Measurements from ENCODE around the gene SGCG. TPM values are rescaled to one million over a fixed set of nuclear protein-coding genes. Genes with fewer than 3 reads are reported as not detected.
A peak's percentile ranks its signal among the peaks of the same experiment; 100 is the strongest.
"Not testable (repeated sequence)": the region's sequence is repeated elsewhere in the genome, so short reads cannot be mapped to it uniquely, and the experiment has no call there.

SGCG gene, protein sequence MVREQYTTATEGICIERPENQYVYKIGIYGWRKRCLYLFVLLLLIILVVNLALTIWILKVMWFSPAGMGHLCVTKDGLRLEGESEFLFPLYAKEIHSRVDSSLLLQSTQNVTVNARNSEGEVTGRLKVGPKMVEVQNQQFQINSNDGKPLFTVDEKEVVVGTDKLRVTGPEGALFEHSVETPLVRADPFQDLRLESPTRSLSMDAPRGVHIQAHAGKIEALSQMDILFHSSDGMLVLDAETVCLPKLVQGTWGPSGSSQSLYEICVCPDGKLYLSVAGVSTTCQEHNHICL
- 80.5 TPM for total RNA-seq
- long read RNA-seq, transcript SGCG-201 (8 exons, 1,624 nt): major isoform, 27 of 34 reads
- long read RNA-seq, partial matches to known transcripts: 1 of 34 reads
- long read RNA-seq, other reads (novel, unspliced or antisense): 6 of 34 reads

DNA sequence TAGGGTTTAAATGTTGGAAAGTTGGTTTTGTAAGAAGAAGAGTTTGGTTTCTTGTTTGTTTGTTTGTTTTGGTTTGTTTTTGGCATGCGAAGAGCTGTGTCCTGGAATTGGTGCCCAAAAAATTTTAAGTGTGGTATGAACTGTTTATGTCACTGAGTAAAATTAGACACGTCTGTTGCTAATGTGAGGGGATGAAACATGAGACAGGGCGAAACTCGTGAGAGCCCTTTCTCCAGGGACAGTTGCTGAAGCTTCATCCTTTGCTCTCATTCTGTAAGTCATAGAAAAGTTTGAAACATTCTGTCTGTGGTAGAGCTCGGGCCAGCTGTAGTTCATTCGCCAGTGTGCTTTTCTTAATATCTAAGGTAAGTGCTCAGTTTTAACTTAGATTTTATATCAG, at the start of gene SGCG:
Gene SGCG, plus strand, starts transcription at position 269 of the 400 bp plus-strand sequence. CDS start 22,716 bp downstream, outside the sequence.
- intact Hi-C loops (cut with DNase I): no loop called here
- no peak for DNase-seq (ENCODE audit: missing footprints)
- peak; percentile 75 for ATAC-seq

DNA sequence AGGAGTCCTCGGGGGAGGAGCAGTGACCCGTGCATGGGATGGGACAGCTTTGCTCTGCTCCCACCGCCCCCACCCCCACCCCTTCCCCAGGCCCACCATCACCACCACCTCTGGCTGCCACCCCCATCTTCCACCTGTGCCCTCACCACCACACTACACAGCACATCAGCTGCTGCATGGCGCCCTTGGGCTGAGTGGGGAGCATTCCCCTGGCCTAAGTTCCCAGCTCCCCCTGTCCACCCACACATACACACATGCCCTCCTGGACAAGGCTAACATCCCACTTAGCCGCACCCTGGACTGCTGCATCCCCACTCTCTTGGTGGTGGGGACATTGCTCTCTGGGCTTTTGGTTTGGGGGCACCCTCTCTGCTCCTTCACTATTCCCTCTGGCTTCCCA, 46.2 kb upstream of the SGCG start:
- ATAC-seq: no peak
- intact Hi-C loops (cut with DNase I): no loop called here
- no peak for DNase-seq (ENCODE audit: missing footprints)

GRCh38 chr13:23140492-23140891, 40.3 kb upstream of the SGCG start:
- ATAC-seq (no peak), DNase-seq (ENCODE audit: missing footprints) (no peak)
- intact Hi-C loops (cut with DNase I): no loop called here

GRCh38 chr13:23141964-23142363, 38.8 kb upstream of the SGCG start:
- ATAC-seq: peak; percentile 34
- DNase-seq (ENCODE audit: missing footprints): no peak
- intact Hi-C loops (cut with DNase I): no loop called here

- ATAC-seq; intact Hi-C loops (cut with DNase I); DNase-seq (ENCODE audit: missing footprints): not testable (repeated sequence)
Observed at GRCh38 chr13:23142607-23143006, 38.2 kb upstream of the SGCG start.

DNA sequence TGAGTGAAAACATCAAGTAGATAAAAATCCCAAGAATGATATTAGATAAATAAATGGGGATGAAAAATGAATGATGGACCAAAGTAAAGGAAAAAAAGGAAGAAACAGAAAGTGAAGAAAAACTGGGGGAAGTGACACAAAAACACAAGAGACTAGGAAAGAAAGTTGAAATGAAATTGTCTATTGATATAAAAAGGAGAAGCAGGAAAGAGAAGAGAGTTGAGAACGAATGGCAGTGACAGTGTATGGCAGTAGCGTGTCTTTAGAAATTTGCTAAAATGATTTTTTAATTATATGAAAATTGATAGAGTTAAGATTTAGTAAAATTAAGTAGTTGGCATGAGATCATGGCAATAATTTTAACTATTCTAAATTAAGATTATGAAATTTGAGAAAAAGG, 36.3 kb upstream of the SGCG start:
- DNase-seq (ENCODE audit: missing footprints) (no peak), ATAC-seq (no peak)
- intact Hi-C loops (cut with DNase I): no loop called here

- ATAC-seq (no peak), DNase-seq (ENCODE audit: missing footprints) (no peak)
- intact Hi-C loops (cut with DNase I): no loop called here
Observed at GRCh38 chr13:23146006-23146405, 34.8 kb upstream of the SGCG start.

- ATAC-seq: no peak
- no peak for DNase-seq (ENCODE audit: missing footprints)
- intact Hi-C loops (cut with DNase I): no loop called here
Observed at GRCh38 chr13:23146811-23147625, 33.8 kb upstream of the SGCG start.

DNA sequence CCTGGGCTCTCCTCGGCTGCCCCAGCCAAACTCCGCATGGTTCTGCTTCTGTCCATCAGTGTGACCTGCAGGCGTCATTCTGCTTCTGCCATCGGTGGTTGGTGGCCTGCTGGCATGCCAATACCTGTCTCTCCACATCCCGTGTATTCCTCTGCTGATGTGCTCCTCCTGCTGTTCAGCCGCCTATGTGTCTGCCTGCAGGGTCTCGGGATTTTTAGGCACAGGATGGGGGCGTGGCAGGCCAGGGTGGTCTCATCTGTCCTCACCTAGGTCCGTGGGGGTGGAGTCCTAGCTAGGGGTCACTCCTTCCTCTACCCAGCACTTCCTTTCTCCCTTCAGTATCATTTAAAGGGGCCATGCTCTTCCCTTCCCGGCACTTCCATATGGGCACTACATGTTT, 33.0 kb upstream of the SGCG start:
- DNase-seq (ENCODE audit: missing footprints): no peak
- ATAC-seq: no peak
- intact Hi-C loops (cut with DNase I): no loop called here

- intact Hi-C loops (cut with DNase I): no loop called here
- ATAC-seq (no peak), DNase-seq (ENCODE audit: missing footprints) (no peak)
Observed at GRCh38 chr13:23157781-23158180, 23.0 kb upstream of the SGCG start.

- no peak for DNase-seq (ENCODE audit: missing footprints)
- ATAC-seq: peak; percentile 64
- intact Hi-C loops (cut with DNase I): no loop called here
Observed at GRCh38 chr13:23159205-23159759, 21.5 kb upstream of the SGCG start.

GRCh38 chr13:23159760-23160637, 20.8 kb upstream of the SGCG start:
- ATAC-seq (peak; percentile 36), DNase-seq (ENCODE audit: missing footprints) (no peak)
- intact Hi-C loops (cut with DNase I): no loop called here

DNA sequence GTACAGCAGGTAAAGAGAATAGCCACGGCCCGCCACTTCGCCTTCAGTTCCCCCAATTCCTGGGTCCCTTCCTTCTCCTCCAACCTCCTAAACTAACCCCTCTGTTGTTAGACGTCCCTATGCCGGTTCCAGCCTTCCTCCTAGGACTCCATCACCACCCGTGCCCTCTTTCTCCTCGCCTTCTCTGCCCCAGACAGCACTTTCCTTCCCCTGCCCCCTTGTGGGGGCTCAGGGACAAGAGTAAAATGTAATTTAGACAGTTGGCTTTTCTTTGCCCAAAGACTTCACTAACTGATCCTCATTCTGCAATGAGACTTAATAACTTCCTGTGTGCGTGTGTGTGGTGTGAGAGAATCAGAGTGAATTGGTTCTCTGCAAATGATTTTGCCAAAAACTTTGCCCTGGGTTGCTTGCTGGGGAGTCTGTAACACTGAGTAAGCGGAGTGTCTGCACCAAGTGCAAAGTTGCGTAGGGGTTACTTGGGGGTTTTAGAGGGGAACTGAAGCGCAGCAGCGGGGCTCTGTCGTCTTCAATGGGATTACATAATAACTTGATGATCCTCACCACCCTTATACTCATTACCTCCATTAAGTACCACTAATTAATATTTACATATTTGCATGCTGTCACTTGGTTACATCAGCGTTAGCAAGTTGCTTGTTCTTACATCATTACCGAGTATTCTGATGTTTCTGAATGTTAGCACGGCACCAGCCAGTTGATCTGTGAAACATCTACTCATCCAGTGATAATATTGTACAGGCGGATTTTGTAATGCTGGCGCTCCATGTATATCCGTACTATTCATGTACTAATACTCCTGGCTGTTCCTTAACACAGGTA, 19.9 kb upstream of the SGCG start:
- no peak for DNase-seq (ENCODE audit: missing footprints)
- peak; percentile 25 for ATAC-seq
- intact Hi-C loops (cut with DNase I): no loop called here

DNA sequence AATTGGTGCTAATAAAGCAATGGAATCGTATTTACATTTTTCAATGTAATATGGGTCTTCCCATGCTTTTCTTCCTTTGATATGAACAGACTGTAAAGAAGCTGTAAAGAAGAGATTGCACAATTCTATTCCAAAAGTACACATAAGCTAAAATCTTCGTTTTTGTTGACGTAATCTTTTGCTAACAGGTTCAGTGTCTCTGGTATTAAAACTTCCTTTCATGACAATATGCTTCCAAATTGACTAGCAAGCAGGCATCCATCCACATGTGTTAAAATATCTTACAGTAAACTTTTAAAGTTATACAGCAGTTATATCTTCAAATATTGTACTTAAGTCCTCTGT, 19.3 kb upstream of the SGCG start:
- ATAC-seq (no peak), DNase-seq (ENCODE audit: missing footprints) (no peak)
- intact Hi-C loops (cut with DNase I): no loop called here

- DNase-seq (ENCODE audit: missing footprints) (no peak), ATAC-seq (no peak)
- intact Hi-C loops (cut with DNase I): loop anchor here (10.0 kb wide), 1 partner anchor 371 kb away; no protein-coding TSS in a partner anchor
Observed at GRCh38 chr13:23175920-23176319, 4.9 kb upstream of the SGCG start.

GRCh38 chr13:23182142-23182541, 1.4 kb downstream of the SGCG start:
- ATAC-seq (no peak), DNase-seq (ENCODE audit: missing footprints) (no peak)
- intact Hi-C loops (cut with DNase I): no loop called here

DNA sequence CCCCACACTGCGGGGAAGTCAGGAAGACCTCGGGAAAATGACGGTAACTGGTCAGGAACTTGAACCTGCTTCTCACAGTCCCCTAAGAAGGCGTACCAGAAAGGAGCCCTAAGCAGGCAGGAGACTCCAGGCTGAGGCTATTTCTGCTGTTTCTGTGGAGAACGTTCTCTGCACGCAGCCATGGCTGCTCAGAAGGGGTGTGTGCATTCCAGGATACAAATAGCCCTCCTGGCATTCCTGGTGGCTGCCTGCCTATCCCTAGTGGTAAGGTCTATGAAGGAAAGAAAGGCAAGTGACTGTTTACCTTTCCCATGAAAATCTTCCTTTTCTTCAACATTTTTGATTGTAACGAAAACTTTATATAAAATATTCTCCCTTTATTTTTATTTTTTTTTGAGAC, 2.5 kb downstream of the SGCG start:
- ATAC-seq: peak; percentile 81
- intact Hi-C loops (cut with DNase I): no loop called here
- DNase-seq (ENCODE audit: missing footprints): no peak

DNA sequence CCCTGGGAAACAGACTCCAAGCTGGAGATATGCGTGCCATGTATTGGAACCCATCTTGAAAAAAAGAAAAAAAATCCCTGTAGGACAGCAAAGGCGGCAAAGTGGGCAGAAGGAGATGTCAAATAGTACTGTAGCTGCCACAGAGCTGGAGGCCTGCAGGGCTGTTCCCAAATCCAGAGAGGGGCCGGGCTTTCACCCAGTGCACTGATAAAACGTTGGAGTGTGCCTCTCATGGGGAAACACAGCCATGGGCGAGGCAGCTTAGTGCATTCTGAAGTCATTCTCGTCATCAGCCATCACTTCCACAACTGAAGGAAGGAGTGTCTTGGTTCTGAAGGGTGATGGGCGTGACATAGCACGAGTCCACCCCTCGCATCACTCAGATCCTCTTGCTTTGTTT, 4.8 kb downstream of the SGCG start:
- intact Hi-C loops (cut with DNase I): no loop called here
- no peak for DNase-seq (ENCODE audit: missing footprints)
- peak; percentile 46 for ATAC-seq

Measured in Right ventricle myocardium inferior (tissue), 1 donor.